KOPT-K1 (cell line): Measurements from ENCODE around the gene KRTAP27-1.

Experiments used
- H3K27ac ChIP-seq: fragments of 200-600 bp; sonication (generic); 2 replicates; pipeline ENCODE4 v1.5.1; 2016; ENCODE audit warnings: antibody characterized with exemption, mild to moderate bottlenecking, low read depth, low read length; ENCODE audit not compliant: poor library complexity, severe bottlenecking
- H3K36me3 ChIP-seq: fragments of 200-600 bp; sonication (generic); 2 replicates; pipeline ENCODE4 v1.5.1; 2017; ENCODE audit warnings: antibody characterized with exemption, mild to moderate bottlenecking, low read length, moderate library complexity; ENCODE audit not compliant: insufficient read depth
- H3K9me3 ChIP-seq: fragments of 200-600 bp; sonication (generic); 2 replicates; pipeline ENCODE4 v1.5.1; 2017; ENCODE audit warnings: antibody characterized with exemption, low read length, mild to moderate bottlenecking; ENCODE audit not compliant: insufficient read depth, poor library complexity, severe bottlenecking

The KRTAP27-1 gene

GRCh38 chr21:30337276-30337744, at the start of gene KRTAP27-1:
TSS of gene KRTAP27-1 (minus strand) at chr21:30337694. CDS start at chr21:30337668, 26 bp downstream.
- no peaks in the 10 kb centered on the region for H3K9me3 ChIP-seq
- no peaks in the 10 kb centered on the region for H3K36me3 ChIP-seq
- H3K27ac ChIP-seq = no peak within 1 kb of the TSS

GRCh38 chr21:30382201-30382600, 44.7 kb upstream of the KRTAP27-1 start:
- Histone ChIP-seq H3K9me3 (no peaks in the 10 kb centered on the region), H3K36me3 (no peaks in the 10 kb centered on the region), H3K27ac (no peak overlapping the region)

GRCh38 chr21:30372139-30372770, 34.8 kb upstream of the KRTAP27-1 start, which contains the start of gene KRTAP13-2:
TSS of gene KRTAP13-2 (minus strand) at chr21:30372271. CDS start at chr21:30372213, 58 bp downstream.
- H3K27ac ChIP-seq = no peak within 1 kb of the TSS
- no peaks in the 10 kb centered on the region for H3K9me3 ChIP-seq
- no peaks in the 10 kb centered on the region for H3K36me3 ChIP-seq

- Histone ChIP-seq H3K36me3 (no peaks in the 10 kb centered on the region), H3K27ac (no peak overlapping the region), H3K9me3 (no peaks in the 10 kb centered on the region)
Measured at GRCh38 chr21:30355906-30356305, 18.4 kb upstream of the KRTAP27-1 start.

GRCh38 chr21:30354308-30355005, 17.0 kb upstream of the KRTAP27-1 start:
- Histone ChIP-seq H3K36me3 (no peaks in the 10 kb centered on the region), H3K27ac (no peak overlapping the region), H3K9me3 (no peaks in the 10 kb centered on the region)

- no peaks in the 10 kb centered on the region for H3K36me3 ChIP-seq
- no peaks in the 10 kb centered on the region for H3K9me3 ChIP-seq
- no peak overlapping the region for H3K27ac ChIP-seq
Measured at GRCh38 chr21:30351534-30351933, 14.0 kb upstream of the KRTAP27-1 start.

GRCh38 chr21:30349572-30349971, 12.1 kb upstream of the KRTAP27-1 start:
- H3K9me3 ChIP-seq = no peaks in the 10 kb centered on the region
- no peak overlapping the region for H3K27ac ChIP-seq
- no peaks in the 10 kb centered on the region for H3K36me3 ChIP-seq

- H3K9me3 ChIP-seq = no peaks in the 10 kb centered on the region
- H3K36me3 ChIP-seq = no peaks in the 10 kb centered on the region
- no peak within 1 kb of the TSS for H3K27ac ChIP-seq
Measured at GRCh38 chr21:30348506-30348905, 11.0 kb upstream of the KRTAP27-1 start, which contains the start of gene KRTAP23-1. TSS of gene KRTAP23-1 (minus strand) at chr21:30348606. CDS start at chr21:30348606, 0 bp downstream.

GRCh38 chr21:30345014-30345413, 7.5 kb upstream of the KRTAP27-1 start:
- Histone ChIP-seq H3K27ac (no peak overlapping the region), H3K9me3 (no peaks in the 10 kb centered on the region), H3K36me3 (no peaks in the 10 kb centered on the region)

GRCh38 chr21:30340714-30341573, 3.5 kb upstream of the KRTAP27-1 start:
- Histone ChIP-seq H3K9me3 (no peaks in the 10 kb centered on the region), H3K36me3 (no peaks in the 10 kb centered on the region), H3K27ac (no peak overlapping the region)

- Histone ChIP-seq H3K9me3 (no peaks in the 10 kb centered on the region), H3K27ac (no peak overlapping the region), H3K36me3 (no peaks in the 10 kb centered on the region)
Measured at GRCh38 chr21:30338717-30339116, 1.2 kb upstream of the KRTAP27-1 start.

- Histone ChIP-seq H3K27ac (no peak overlapping the region), H3K9me3 (no peaks in the 10 kb centered on the region), H3K36me3 (no peaks in the 10 kb centered on the region)
Measured at GRCh38 chr21:30337772-30338171, 278 bp upstream of the KRTAP27-1 start.

- Histone ChIP-seq H3K36me3 (no peaks in the 10 kb centered on the region), H3K9me3 (no peaks in the 10 kb centered on the region), H3K27ac (no peak overlapping the region)
Measured at GRCh38 chr21:30336596-30336995, 898 bp downstream of the KRTAP27-1 start.

GRCh38 chr21:30333736-30334135, 3.8 kb downstream of the KRTAP27-1 start:
- no peak overlapping the region for H3K27ac ChIP-seq
- H3K9me3 ChIP-seq = no peaks in the 10 kb centered on the region
- no peaks in the 10 kb centered on the region for H3K36me3 ChIP-seq

- Histone ChIP-seq H3K27ac (no peak overlapping the region), H3K36me3 (no peaks in the 10 kb centered on the region), H3K9me3 (no peaks in the 10 kb centered on the region)
Measured at GRCh38 chr21:30332681-30333080, 4.8 kb downstream of the KRTAP27-1 start.
